GM21528 (cell line): ENCODE measurements around the gene MVB12A.

Source experiments
- ATAC-seq: cut with Tn5 transposase; IDR thresholded peaks from one replicate; pipeline ENCODE4 v1.9.1; 2021; ENCODE audit warnings: mild to moderate bottlenecking, moderate library complexity; ENCODE audit not compliant: unreplicated experiment, low FRiP score

MVB12A gene

GRCh38 chr19:17441241-17442021 is 21.6 kb downstream of the MVB12A start:
- ATAC-seq = no peak

DNA sequence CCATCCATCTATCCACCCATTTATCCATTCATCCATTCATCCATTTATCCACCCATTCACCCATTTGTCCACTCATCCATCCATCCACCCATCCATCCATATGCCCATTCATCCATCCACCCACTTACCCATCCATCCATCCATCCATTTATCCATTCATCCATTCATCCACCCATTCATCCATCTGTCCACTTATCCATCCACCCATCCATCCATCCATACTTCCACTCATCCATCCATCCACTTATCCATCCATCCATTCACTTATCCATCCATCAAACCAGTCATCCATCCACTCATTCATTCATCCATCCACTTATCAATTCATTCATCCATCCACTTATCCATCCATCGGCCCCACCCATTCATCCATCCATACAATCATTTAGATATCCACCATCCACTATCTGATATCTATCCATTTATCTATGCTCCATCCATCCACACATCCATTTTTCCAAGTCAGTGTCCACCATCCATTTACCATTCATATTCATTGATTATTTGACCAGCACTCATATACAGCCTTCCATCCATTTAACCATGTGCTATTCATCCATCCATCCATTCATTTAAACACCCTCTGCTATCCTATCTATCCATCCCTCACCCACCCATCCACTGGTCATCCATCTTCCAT is 25.8 kb downstream of the MVB12A start:
- no peak for ATAC-seq

DNA sequence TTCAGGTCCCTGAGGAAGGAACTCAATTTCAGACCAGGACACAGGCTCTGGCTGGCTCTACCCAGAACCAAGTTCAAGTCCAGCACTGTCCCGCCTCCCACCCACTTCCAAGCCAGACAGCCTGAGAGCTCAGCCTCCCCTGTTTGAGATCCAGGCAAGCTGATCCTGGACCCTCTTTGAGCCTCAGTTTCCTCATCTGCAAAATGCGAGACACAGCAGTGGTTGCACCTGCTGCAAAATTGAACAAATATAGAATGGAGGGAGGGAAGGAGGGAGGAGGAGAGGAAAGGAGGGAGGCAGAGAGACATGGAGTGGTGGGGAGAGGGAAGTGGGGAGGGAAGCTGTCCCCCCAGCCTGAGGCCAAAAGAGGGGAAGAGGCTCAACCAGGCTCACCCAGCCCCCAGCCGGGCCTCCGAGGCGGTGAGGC is 27.9 kb downstream of the MVB12A start:
- ATAC-seq = no peak

- ATAC-seq = no peak
These were observed 28.5 kb downstream of the MVB12A start, which contains the start of gene TMEM221 for GRCh38 chr19:17448131-17448967. Gene TMEM221, minus strand, starts transcription at chr19:17448668. Its CDS starts 206 bp downstream, at chr19:17448462.

GRCh38 chr19:17450264-17451075 is 30.6 kb downstream of the MVB12A start:
- no peak for ATAC-seq

DNA sequence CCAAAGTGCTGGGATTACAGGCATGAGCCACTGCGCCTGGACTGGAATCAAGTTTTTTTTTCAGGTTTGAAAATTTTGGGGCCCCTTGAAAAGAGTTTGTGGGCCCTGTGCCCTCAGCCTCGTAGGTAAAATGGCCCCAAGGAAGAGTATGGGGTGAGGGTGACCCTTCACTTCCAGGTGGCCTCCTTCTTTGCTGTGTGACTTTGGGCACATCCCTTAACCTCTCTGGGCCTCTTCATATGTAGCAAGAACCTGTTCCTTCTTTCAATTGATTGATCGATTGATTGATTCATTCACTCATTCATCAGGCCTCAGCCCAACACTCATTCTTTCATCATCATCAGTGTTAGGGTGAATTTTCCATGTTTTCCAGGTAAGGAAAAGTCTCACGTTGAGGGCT is 32.0 kb downstream of the MVB12A start:
- no peak for ATAC-seq

- no peak for ATAC-seq
These were observed 34.8 kb downstream of the MVB12A start for GRCh38 chr19:17454576-17455071.

DNA sequence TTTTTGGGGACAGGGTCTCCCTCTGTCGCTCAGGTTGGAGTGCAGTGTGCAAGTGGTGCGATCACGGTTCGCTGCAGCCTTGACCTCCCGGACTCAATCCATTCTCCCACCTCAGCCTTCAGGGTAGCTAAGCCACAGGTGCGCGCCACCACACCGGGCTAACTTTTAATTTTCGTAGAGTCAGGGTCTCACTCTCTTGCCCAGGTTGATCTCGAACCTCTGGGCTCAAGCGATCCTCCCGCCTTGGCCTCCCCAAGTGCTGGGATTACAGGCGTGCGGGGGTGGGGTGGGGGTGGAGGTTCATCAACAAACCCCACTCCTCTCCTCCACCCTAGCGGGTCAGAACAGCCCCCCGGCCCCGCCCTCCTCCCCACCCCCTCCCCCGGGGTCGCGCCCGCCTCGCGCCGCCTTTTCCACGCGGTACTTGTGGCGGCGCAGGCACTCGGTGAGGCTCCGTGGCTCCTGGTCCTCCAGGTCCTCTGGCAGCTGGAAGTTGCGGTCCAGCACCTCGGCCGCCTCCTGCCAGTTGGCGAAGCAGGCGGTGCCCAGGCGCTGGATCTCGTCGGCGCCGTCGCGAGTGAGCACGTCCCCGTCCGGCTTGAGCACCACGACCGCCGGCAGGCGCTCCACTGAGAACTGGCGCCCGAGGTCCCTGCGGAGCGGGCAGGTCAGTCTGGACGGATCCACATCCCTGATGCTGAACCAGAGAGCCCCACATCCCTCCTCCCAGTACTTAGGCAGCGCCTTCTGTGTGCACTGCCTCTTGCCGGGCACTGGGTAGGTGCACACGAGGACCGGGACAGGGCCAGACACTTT is 35.7 kb downstream of the MVB12A start:
- no peak for ATAC-seq

- ATAC-seq = no peak
These were observed 36.3 kb downstream of the MVB12A start for GRCh38 chr19:17456127-17456526.

GRCh38 chr19:17457616-17458015 is 37.8 kb downstream of the MVB12A start:
- no peak for ATAC-seq

GRCh38 chr19:17458970-17459369 is 39.1 kb downstream of the MVB12A start:
- no peak for ATAC-seq

DNA sequence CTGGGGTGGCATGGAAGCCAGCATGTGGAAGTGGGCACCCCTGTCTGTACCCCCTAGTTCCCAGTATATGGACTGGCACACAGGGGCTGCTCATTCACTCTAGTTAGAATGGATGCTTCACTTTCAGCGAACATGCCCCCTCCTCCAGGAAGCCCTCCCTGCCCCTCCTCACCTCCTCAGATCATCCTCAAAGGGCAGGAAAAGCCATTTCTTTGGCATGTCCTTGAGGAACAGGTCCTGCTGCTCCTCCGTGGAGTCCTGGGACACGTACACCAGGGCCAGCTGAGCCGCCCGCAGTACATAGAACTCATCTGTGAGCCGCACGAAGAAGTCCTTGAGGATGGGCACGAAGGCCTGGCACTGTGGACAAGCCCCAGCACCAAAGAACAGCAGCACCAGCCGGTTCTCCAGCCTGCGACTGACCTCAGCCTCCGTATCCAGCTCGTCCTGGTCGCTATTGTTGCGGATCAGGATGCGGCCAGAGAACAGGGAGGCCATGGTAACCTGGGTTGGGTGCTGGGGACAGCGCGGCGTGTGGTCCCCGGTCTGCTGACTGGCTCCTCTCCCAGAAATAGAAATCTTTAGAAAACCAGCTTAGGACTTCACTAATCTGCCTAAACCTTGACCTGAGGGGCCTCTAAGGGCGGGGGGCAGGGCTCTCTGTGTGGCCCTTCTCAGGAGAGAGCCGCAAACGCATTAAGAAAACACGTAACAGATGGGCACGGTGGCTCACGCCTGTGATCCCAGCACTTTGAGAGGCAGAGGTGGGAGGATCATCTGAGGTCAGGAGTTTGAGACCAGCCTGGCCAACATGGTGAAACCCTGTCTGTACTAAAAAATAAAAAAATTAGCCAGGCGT is 40.8 kb downstream of the MVB12A start, which contains the start of gene NXNL1:
Gene NXNL1, minus strand, starts transcription at position 555 of the 859 bp plus-strand sequence. Its CDS starts 57 bp downstream, at position 498.
- no peak for ATAC-seq

DNA sequence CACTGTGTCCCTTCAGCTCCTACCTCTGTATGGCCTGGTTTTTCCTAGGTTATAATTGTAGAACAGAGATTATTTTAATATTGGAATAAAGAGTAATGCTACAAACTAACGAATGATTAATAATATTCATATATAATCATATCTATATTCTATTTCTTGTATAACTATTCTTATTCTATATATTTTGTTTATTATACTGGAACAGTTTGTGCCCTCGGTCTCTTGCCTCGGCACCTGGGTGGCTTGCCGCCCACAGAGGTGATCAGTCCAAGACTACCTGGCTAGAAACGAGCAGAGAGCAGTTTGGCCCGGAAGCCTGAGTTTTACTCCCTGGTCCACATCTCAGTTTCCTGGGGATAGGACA is 46.6 kb downstream of the MVB12A start:
- no peak for ATAC-seq

GRCh38 chr19:17467471-17468301 is 47.8 kb downstream of the MVB12A start:
- no peak for ATAC-seq

- no peak for ATAC-seq
These were observed 48.6 kb downstream of the MVB12A start for GRCh38 chr19:17468302-17469091.

DNA sequence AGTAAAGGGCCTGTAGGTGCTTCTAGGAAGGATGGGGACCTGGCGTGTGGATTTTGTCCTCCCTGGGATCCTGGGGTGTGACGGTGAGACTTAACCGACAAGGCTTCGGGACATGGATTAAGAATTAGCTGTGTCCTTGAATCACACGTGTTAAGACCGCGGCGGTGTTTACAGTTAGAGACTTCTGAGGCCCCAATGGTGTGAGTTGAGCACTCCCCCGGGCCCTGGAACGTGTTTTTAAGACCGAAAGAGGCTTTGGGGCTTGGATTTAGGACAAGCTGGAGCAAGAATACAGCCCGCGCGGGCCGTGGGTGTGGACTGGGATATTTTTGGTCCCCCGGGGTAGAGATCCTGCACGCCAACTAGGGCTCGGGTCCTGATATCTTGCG is 49.2 kb downstream of the MVB12A start:
- ATAC-seq = no peak
